Subcutaneous abdominal adipose tissue (tissue), 5 donors: ENCODE data around the gene SLC10A4.

Experiments
- H3K27ac ChIP-seq: one replicate; pipeline ENCODE4 v1.7.0; 2013; ENCODE audit warnings: low read depth, mild to moderate bottlenecking, inconsistent platforms, low read length, moderate library complexity
- H3K27me3 ChIP-seq, 5 donors: one replicate each; pipeline ENCODE4 v1.7.0; 2013; ENCODE audit warnings: low read length in 5 of 5, inconsistent platforms in 1 of 5; ENCODE audit not compliant: control insufficient read depth in 5 of 5, insufficient read depth in 4 of 5
- H3K36me3 ChIP-seq, 5 donors: one replicate each; pipeline ENCODE4 v1.7.0; 2013; ENCODE audit warnings: low read length in 5 of 5; ENCODE audit not compliant: control insufficient read depth in 5 of 5, insufficient read depth in 5 of 5
- H3K4me1 ChIP-seq, 5 donors: one replicate each; pipeline ENCODE4 v1.7.0; 2013; ENCODE audit warnings: low read length in 5 of 5, mild to moderate bottlenecking in 3 of 5, moderate library complexity in 1 of 5; ENCODE audit not compliant: control insufficient read depth in 5 of 5, insufficient read depth in 5 of 5
- H3K4me3 ChIP-seq, 5 donors: one replicate each; pipeline ENCODE4 v1.7.0; 2013; ENCODE audit warnings: low read length in 5 of 5, low read depth in 1 of 5
- H3K9ac ChIP-seq, 5 donors: one replicate each; pipeline ENCODE4 v1.7.0; 2013; ENCODE audit warnings: low read length in 5 of 5, mild to moderate bottlenecking in 4 of 5, moderate library complexity in 3 of 5
- H3K9me3 ChIP-seq, 5 donors: one replicate each; pipeline ENCODE4 v1.7.0; 2013; ENCODE audit warnings: low read length in 5 of 5; ENCODE audit not compliant: control insufficient read depth in 5 of 5
- donor health status: healthy.
- donor health status: healthy.
- donor health status: healthy.
- donor health status: healthy.
- donor health status: healthy.

SLC10A4 gene

GRCh38 chr4:48498895-48499294, 15.8 kb downstream of the SLC10A4 start:
- peaks cover 21 to 27% (median 21%) of the 10 kb centered on the region in 5 donors for H3K36me3 ChIP-seq
- no peak overlapping the region for H3K27ac ChIP-seq
- H3K27me3 ChIP-seq, result no peaks in the 10 kb centered on the region
- no peak overlapping the region for H3K4me3 ChIP-seq
- no peaks in the 10 kb centered on the region for H3K4me1 ChIP-seq
- no peaks in the 10 kb centered on the region for H3K9me3 ChIP-seq
- no peak overlapping the region for H3K9ac ChIP-seq

- H3K9me3 ChIP-seq, result no peaks in the 10 kb centered on the region
- no peaks in the 10 kb centered on the region for H3K4me1 ChIP-seq
- peaks cover 21 to 31% (median 27%) of the 10 kb centered on the region in 5 donors for H3K36me3 ChIP-seq
- H3K27me3 ChIP-seq, result no peaks in the 10 kb centered on the region
- H3K9ac ChIP-seq, result no peak overlapping the region
- H3K4me3 ChIP-seq, result no peak overlapping the region
- no peak overlapping the region for H3K27ac ChIP-seq
Measured at GRCh38 chr4:48499551-48500066, 16.5 kb downstream of the SLC10A4 start.

- Histone ChIP-seq H3K9ac (no peak overlapping the region), H3K27me3 (no peaks in the 10 kb centered on the region), H3K27ac (no peak overlapping the region), H3K36me3 (peaks cover 41 to 52% (median 46%) of the 10 kb centered on the region in 5 donors), H3K9me3 (no peaks in the 10 kb centered on the region), H3K4me3 (no peak overlapping the region), H3K4me1 (no peaks in the 10 kb centered on the region)
Measured at GRCh38 chr4:48503233-48504025, 20.3 kb downstream of the SLC10A4 start.

GRCh38 chr4:48504026-48504330, 20.8 kb downstream of the SLC10A4 start:
- Histone ChIP-seq H3K36me3 (peaks cover 41 to 53% (median 45%) of the 10 kb centered on the region in 5 donors), H3K4me3 (no peak overlapping the region), H3K27me3 (no peaks in the 10 kb centered on the region), H3K4me1 (no peaks in the 10 kb centered on the region), H3K9ac (no peak overlapping the region), H3K9me3 (no peaks in the 10 kb centered on the region), H3K27ac (no peak overlapping the region)

- Histone ChIP-seq H3K9ac (no peak overlapping the region), H3K9me3 (no peaks in the 10 kb centered on the region), H3K27me3 (no peaks in the 10 kb centered on the region), H3K36me3 (peaks cover 39 to 53% (median 44%) of the 10 kb centered on the region in 5 donors), H3K4me3 (no peak overlapping the region), H3K4me1 (no peaks in the 10 kb centered on the region), H3K27ac (no peak overlapping the region)
Measured at GRCh38 chr4:48504352-48504751, 21.2 kb downstream of the SLC10A4 start.

GRCh38 chr4:48506716-48507115, 23.6 kb downstream of the SLC10A4 start:
- no peak overlapping the region for H3K4me3 ChIP-seq
- H3K9ac ChIP-seq, result no peak overlapping the region
- H3K27me3 ChIP-seq, result no peaks in the 10 kb centered on the region
- peaks cover 44 to 59% (median 55%) of the 10 kb centered on the region in 5 donors for H3K36me3 ChIP-seq
- no peaks in the 10 kb centered on the region for H3K4me1 ChIP-seq
- no peak overlapping the region for H3K27ac ChIP-seq
- H3K9me3 ChIP-seq, result no peaks in the 10 kb centered on the region

GRCh38 chr4:48509543-48509942, 26.4 kb downstream of the SLC10A4 start:
- H3K36me3 ChIP-seq, result peaks cover 65 to 77% (median 72%) of the 10 kb centered on the region in 5 donors
- no peaks in the 10 kb centered on the region for H3K9me3 ChIP-seq
- no peak overlapping the region for H3K4me3 ChIP-seq
- no peak overlapping the region for H3K27ac ChIP-seq
- no peaks in the 10 kb centered on the region for H3K4me1 ChIP-seq
- no peaks in the 10 kb centered on the region for H3K27me3 ChIP-seq
- H3K9ac ChIP-seq, result peak overlapping the region in 1 of 5 donors; percentile 2

GRCh38 chr4:48518143-48518542, 35.0 kb downstream of the SLC10A4 start:
- H3K36me3 ChIP-seq, result peaks cover 58 to 72% (median 64%) of the 10 kb centered on the region in 5 donors

GRCh38 chr4:48526406-48526805, 43.3 kb downstream of the SLC10A4 start:
- H3K9ac ChIP-seq, result no peak overlapping the region
- no peak overlapping the region for H3K4me3 ChIP-seq
- H3K27me3 ChIP-seq, result no peaks in the 10 kb centered on the region
- H3K27ac ChIP-seq, result no peak overlapping the region
- no peaks in the 10 kb centered on the region for H3K9me3 ChIP-seq
- peaks cover 67 to 81% (median 79%) of the 10 kb centered on the region in 5 donors for H3K36me3 ChIP-seq
- H3K4me1 ChIP-seq, result no peaks in the 10 kb centered on the region

More at GRCh38 chr4:48518143-48518542, 35.0 kb downstream of the SLC10A4 start:
- H3K9ac ChIP-seq, result no peak overlapping the region
- no peaks in the 10 kb centered on the region for H3K4me1 ChIP-seq
- no peaks in the 10 kb centered on the region for H3K27me3 ChIP-seq
- H3K9me3 ChIP-seq, result no peaks in the 10 kb centered on the region
- H3K4me3 ChIP-seq, result no peak overlapping the region
- no peak overlapping the region for H3K27ac ChIP-seq

GRCh38 chr4:48538358-48538757, 55.2 kb downstream of the SLC10A4 start:
- no peak overlapping the region for H3K9ac ChIP-seq

More at GRCh38 chr4:48538358-48538757, 55.2 kb downstream of the SLC10A4 start:
- Histone ChIP-seq H3K27ac (no peak overlapping the region), H3K36me3 (peaks cover 47 to 67% (median 51%) of the 10 kb centered on the region in 5 donors), H3K4me1 (peaks cover 0 to 3% (median 0%) of the 10 kb centered on the region in 5 donors), H3K4me3 (no peak overlapping the region), H3K9me3 (no peaks in the 10 kb centered on the region), H3K27me3 (no peaks in the 10 kb centered on the region)
